Keratinocyte (primary cell): ENCODE measurements around the gene MPV17L2. TPM values are rescaled to one million over a fixed set of nuclear protein-coding genes. Genes with fewer than 3 reads are reported as not detected.
A peak's percentile ranks its signal among the peaks of the same experiment; 100 is the strongest.

ENCODE experiments used
- DNase-seq: peaks from one replicate; pipeline ENCODE4 v3.0.0-alpha.2; 2011; ENCODE audit warnings: low read depth, missing footprints, low spot score
- FAIRE-seq: peaks from 2 replicates; lab custom pipeline; 2011; peaks lifted over from hg19 to GRCh38; lab: Jason Lieb, UNC
- H2AFZ ChIP-seq: 2 replicates; pipeline ENCODE4 v1.6.0; 2012; ENCODE audit warnings: low read length, control low read depth, inconsistent platforms; ENCODE audit not compliant: control insufficient read depth
- H3K27ac ChIP-seq: 2 replicates; pipeline ENCODE4 v1.5.1; 2011; ENCODE audit warnings: low read length; ENCODE audit not compliant: control insufficient read depth, insufficient read depth
- H3K27me3 ChIP-seq: 3 replicates; pipeline ENCODE4 v1.6.0; 2011; ENCODE audit warnings: low read length; ENCODE audit not compliant: control insufficient read depth, insufficient read depth; ENCODE audit errors: extremely low read depth
- H3K36me3 ChIP-seq, 2 experiments: 2 replicates in 1 of 2; 3 replicates in 1 of 2; pipeline ENCODE4 v1.5.1; 2011; ENCODE audit warnings: low read length in 2 of 2, mild to moderate bottlenecking in 1 of 2; ENCODE audit not compliant: control insufficient read depth in 2 of 2, insufficient read depth in 2 of 2; ENCODE audit errors: extremely low read depth in 1 of 2
- H3K4me1 ChIP-seq: 3 replicates; pipeline ENCODE4 v1.5.1; 2011; ENCODE audit warnings: low read length; ENCODE audit not compliant: control insufficient read depth, insufficient read depth; ENCODE audit errors: extremely low read depth
- H3K4me2 ChIP-seq: 3 replicates; pipeline ENCODE4 v1.6.0; 2011; ENCODE audit warnings: low read depth, low read length; ENCODE audit not compliant: control insufficient read depth, insufficient read depth; ENCODE audit errors: extremely low read depth
- H3K4me3 ChIP-seq, 3 experiments: fragments of 200-600 bp in 1 of 3; sonication (generic) in 1 of 3; 2 replicates in 2 of 3; 3 replicates in 1 of 3; pipeline ENCODE4 v1.5.1; 2011 to 2016; ENCODE audit warnings: low read length in 3 of 3, mild to moderate bottlenecking in 3 of 3, control low read depth in 2 of 3, inconsistent platforms in 1 of 3, low read depth in 1 of 3, mixed read lengths in 1 of 3, mixed run types in 1 of 3, moderate library complexity in 1 of 3; ENCODE audit not compliant: control insufficient read depth in 2 of 3, insufficient read depth in 2 of 3; ENCODE audit errors: extremely low read depth in 1 of 3
- H3K79me2 ChIP-seq: 2 replicates; pipeline ENCODE4 v1.6.0; 2012; ENCODE audit warnings: low read length; ENCODE audit not compliant: control insufficient read depth, insufficient read depth
- H3K9ac ChIP-seq: 3 replicates; pipeline ENCODE4 v1.6.0; 2011; ENCODE audit warnings: low read length; ENCODE audit not compliant: control insufficient read depth, insufficient read depth; ENCODE audit errors: extremely low read depth
- H3K9me1 ChIP-seq: 3 replicates; pipeline ENCODE4 v1.6.0; 2011; ENCODE audit warnings: low read length; ENCODE audit not compliant: control insufficient read depth, insufficient read depth; ENCODE audit errors: extremely low read depth
- H3K9me3 ChIP-seq: 2 replicates; pipeline ENCODE4 v1.5.1; 2012; ENCODE audit warnings: low read depth, low read length; ENCODE audit not compliant: control insufficient read depth
- H4K20me1 ChIP-seq: 3 replicates; pipeline ENCODE4 v1.6.0; 2011; ENCODE audit warnings: low read length; ENCODE audit not compliant: control insufficient read depth, insufficient read depth; ENCODE audit errors: extremely low read depth
- EZH2 ChIP-seq: IDR thresholded peaks from one replicate; pipeline ENCODE4 v1.6.1; 2012; ENCODE audit warnings: inconsistent platforms, mild to moderate bottlenecking, low read length, moderate library complexity
- dilution Hi-C: fragments of 300-500 bp; cut with MboI; formaldehyde crosslinking; loops from one replicate; pipeline ENCODE4 v1.7.0; 2020; ENCODE audit warnings: low sequenced_read_pairs; ENCODE audit not compliant: extremely low pct_ligation_motif_present
- polyA plus RNA-seq, 5 experiments: library from polyadenylated mRNA; depleted of rRNA in 3 of 5; stranded (reverse) in 3 of 5; stranded (forward) in 1 of 5; unstranded in 1 of 5; fragments of >200 nt; gene quantifications; 1 replicate in 1 of 5; 2 replicates in 3 of 5; 3 replicates in 1 of 5; pipeline versions ENCODE4 v1.2.1 to v1.2.3, GENCODE V29; 2011 to 2012; ENCODE audit warnings: missing spikeins in 2 of 5, low read depth in 1 of 5, low replicate concordance in 1 of 5
- TF ChIP-seq, protein P1 (sequence below), 3 experiments: IDR thresholded peaks in 1 of 3; conservative IDR thresholded peaks in 1 of 3; optimal IDR thresholded peaks in 1 of 3; 2 replicates in 2 of 3; 3 replicates in 1 of 3; pipeline versions ENCODE3 to v1.5.1; 2011; ENCODE audit warnings: low read length in 3 of 3, mild to moderate bottlenecking in 3 of 3, moderate library complexity in 2 of 3, control low read depth in 1 of 3, inconsistent platforms in 1 of 3; ENCODE audit not compliant: insufficient read depth in 2 of 3; ENCODE audit errors: extremely low read depth in 1 of 3

The MPV17L2 gene
- polyA plus RNA-seq, 1 donor (not counting 4 experiments of a cell fraction or from before 2014, with no cell fraction given): 26.3 TPM

GRCh38 chr19:18203863-18204393 lies 10.9 kb downstream of the MPV17L2 start, which contains the start of gene RAB3A:
Gene RAB3A, minus strand, starts transcription at chr19:18204042. Its CDS starts 1,302 bp downstream, at chr19:18202740.
- peak within 1 kb of the TSS; percentile 78 to 94 (median 86) for H3K4me3 ChIP-seq
- peaks cover 20% of the 10 kb centered on the region for H3K4me1 ChIP-seq
- peak within 1 kb of the TSS; percentile 97 for H3K4me2 ChIP-seq
- peak; percentile 73 for FAIRE-seq
- peaks cover 2% of the 10 kb centered on the region for H3K27me3 ChIP-seq
- no peaks in the 10 kb centered on the region for H3K36me3 ChIP-seq
- no peaks in the 10 kb centered on the region for H3K79me2 ChIP-seq
- H3K9ac ChIP-seq: peak within 1 kb of the TSS; percentile 77
- H2AFZ ChIP-seq: peak within 1 kb of the TSS; percentile 85
- H4K20me1 ChIP-seq: no peaks in the 10 kb centered on the region
- TF ChIP-seq EZH2: no peak
- TF ChIP-seq, protein P1, sequence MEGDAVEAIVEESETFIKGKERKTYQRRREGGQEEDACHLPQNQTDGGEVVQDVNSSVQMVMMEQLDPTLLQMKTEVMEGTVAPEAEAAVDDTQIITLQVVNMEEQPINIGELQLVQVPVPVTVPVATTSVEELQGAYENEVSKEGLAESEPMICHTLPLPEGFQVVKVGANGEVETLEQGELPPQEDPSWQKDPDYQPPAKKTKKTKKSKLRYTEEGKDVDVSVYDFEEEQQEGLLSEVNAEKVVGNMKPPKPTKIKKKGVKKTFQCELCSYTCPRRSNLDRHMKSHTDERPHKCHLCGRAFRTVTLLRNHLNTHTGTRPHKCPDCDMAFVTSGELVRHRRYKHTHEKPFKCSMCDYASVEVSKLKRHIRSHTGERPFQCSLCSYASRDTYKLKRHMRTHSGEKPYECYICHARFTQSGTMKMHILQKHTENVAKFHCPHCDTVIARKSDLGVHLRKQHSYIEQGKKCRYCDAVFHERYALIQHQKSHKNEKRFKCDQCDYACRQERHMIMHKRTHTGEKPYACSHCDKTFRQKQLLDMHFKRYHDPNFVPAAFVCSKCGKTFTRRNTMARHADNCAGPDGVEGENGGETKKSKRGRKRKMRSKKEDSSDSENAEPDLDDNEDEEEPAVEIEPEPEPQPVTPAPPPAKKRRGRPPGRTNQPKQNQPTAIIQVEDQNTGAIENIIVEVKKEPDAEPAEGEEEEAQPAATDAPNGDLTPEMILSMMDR (optimal IDR thresholded peaks at IDR 0.05 in 1 of 3, IDR thresholded peaks at IDR 0.05 in 1 of 3, conservative IDR thresholded peaks at IDR 0.05 in 1 of 3; ENCODE audit: extremely low read depth in 1 of 3, insufficient read depth in 2 of 3, low read length in 3 of 3): no peak
- H3K9me1 ChIP-seq: no peaks in the 10 kb centered on the region
- dilution Hi-C loops: no loop called here
- H3K27ac ChIP-seq: peak within 1 kb of the TSS; percentile 80
- peak; percentile 99 for DNase-seq
- no peaks in the 10 kb centered on the region for H3K9me3 ChIP-seq

- Histone ChIP-seq H2AFZ (peak overlapping the region; percentile 85), H3K9ac (peak overlapping the region; percentile 77), H3K4me3 (peak overlapping the region; percentile 51 to 94 (median 86)), H4K20me1 (no peaks in the 10 kb centered on the region), H3K27me3 (peaks cover 2% of the 10 kb centered on the region), H3K4me2 (peak overlapping the region; percentile 97), H3K9me1 (no peaks in the 10 kb centered on the region), H3K4me1 (peaks cover 20% of the 10 kb centered on the region), H3K36me3 (no peaks in the 10 kb centered on the region), H3K27ac (peak overlapping the region; percentile 80), H3K9me3 (no peaks in the 10 kb centered on the region), H3K79me2 (no peaks in the 10 kb centered on the region)
- TF ChIP-seq, protein P1 (optimal IDR thresholded peaks at IDR 0.05 in 1 of 3, IDR thresholded peaks at IDR 0.05 in 1 of 3, conservative IDR thresholded peaks at IDR 0.05 in 1 of 3; ENCODE audit: extremely low read depth in 1 of 3, insufficient read depth in 2 of 3, low read length in 3 of 3): no peak
- TF ChIP-seq EZH2: no peak
- no peak for FAIRE-seq
- DNase-seq: no peak
- dilution Hi-C loops: no loop called here
These were observed 11.6 kb downstream of the MPV17L2 start for GRCh38 chr19:18204394-18205199.
